Ishikawa (cell line): Measurements from ENCODE around the gene PREP.

Source experiments
- CEBPB ChIP-seq: IDR thresholded peaks from 2 replicates; pipeline ENCODE4 v1.6.1; 2012
- CREB1 ChIP-seq: IDR thresholded peaks from 2 replicates; pipeline ENCODE4 v1.6.1; 2012; ENCODE audit warnings: low read depth
- EGR1 ChIP-seq: IDR thresholded peaks from 2 replicates; pipeline ENCODE4 v1.6.1; 2012
- EP300 ChIP-seq: IDR thresholded peaks from 2 replicates; pipeline ENCODE4 v1.6.1; 2012; ENCODE audit warnings: borderline replicate concordance
- FOXM1 ChIP-seq: IDR thresholded peaks from 2 replicates; pipeline ENCODE4 v1.6.1; 2012; ENCODE audit warnings: low read depth, borderline replicate concordance
- NFIC ChIP-seq: IDR thresholded peaks from 2 replicates; pipeline ENCODE4 v1.6.1; 2012
- RAD21 ChIP-seq: IDR thresholded peaks from 2 replicates; pipeline ENCODE4 v1.6.1; 2012; ENCODE audit warnings: low read depth
- TAF1 ChIP-seq: IDR thresholded peaks from 2 replicates; pipeline ENCODE4 v1.6.1; 2012; ENCODE audit warnings: low read depth, mild to moderate bottlenecking
- TCF12 ChIP-seq: IDR thresholded peaks from 2 replicates; pipeline ENCODE4 v1.6.1; 2012; ENCODE audit warnings: low read depth
- TEAD4 ChIP-seq: IDR thresholded peaks from 2 replicates; pipeline ENCODE4 v1.6.1; 2012
- YY1 ChIP-seq: IDR thresholded peaks from 2 replicates; pipeline ENCODE4 v1.6.1; 2012; ENCODE audit warnings: low read depth
- ZBTB7A ChIP-seq: IDR thresholded peaks from 2 replicates; pipeline ENCODE4 v1.6.1; 2012; ENCODE audit warnings: low read depth
- TF ChIP-seq, protein P1 (sequence below): IDR thresholded peaks from 2 replicates; pipeline ENCODE4 v1.6.1; 2012
- TF ChIP-seq, protein P2 (sequence below): IDR thresholded peaks from 2 replicates; pipeline ENCODE4 v1.6.1; 2012; ENCODE audit warnings: low read depth, mild to moderate bottlenecking
- TF ChIP-seq, protein P3 (sequence below): IDR thresholded peaks from 2 replicates; pipeline ENCODE4 v1.6.1; 2012

The PREP gene

DNA sequence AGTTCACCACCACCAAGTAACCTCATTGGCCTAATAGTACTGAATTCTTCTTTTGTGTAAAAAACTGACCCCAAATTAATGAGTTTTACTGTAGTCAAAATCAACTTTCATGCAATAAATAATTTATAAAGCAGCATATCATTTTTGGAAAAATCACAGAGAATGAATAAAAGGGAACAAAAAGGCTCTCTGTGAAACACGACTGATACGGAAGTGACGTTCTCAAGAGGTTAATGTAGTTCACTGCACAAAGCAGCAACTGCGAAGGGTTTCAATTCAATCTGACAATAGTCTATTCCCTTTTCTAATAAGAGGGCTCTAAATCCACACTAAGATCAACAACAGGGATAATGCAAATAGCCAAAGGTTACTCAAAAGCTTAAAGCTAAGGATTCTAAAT, 70.3 kb downstream of the PREP start:
- TF ChIP-seq TCF12 (no peak), ZBTB7A (no peak), NFIC (no peak), CREB1 (no peak), CEBPB (no peak), TAF1 (no peak), TEAD4 (no peak), EP300 (no peak), FOXM1 (no peak), EGR1 (no peak), RAD21 (no peak), YY1 (no peak)
- TF ChIP-seq, protein P1, sequence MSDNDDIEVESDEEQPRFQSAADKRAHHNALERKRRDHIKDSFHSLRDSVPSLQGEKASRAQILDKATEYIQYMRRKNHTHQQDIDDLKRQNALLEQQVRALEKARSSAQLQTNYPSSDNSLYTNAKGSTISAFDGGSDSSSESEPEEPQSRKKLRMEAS, result no peak
- TF ChIP-seq, protein P2, sequence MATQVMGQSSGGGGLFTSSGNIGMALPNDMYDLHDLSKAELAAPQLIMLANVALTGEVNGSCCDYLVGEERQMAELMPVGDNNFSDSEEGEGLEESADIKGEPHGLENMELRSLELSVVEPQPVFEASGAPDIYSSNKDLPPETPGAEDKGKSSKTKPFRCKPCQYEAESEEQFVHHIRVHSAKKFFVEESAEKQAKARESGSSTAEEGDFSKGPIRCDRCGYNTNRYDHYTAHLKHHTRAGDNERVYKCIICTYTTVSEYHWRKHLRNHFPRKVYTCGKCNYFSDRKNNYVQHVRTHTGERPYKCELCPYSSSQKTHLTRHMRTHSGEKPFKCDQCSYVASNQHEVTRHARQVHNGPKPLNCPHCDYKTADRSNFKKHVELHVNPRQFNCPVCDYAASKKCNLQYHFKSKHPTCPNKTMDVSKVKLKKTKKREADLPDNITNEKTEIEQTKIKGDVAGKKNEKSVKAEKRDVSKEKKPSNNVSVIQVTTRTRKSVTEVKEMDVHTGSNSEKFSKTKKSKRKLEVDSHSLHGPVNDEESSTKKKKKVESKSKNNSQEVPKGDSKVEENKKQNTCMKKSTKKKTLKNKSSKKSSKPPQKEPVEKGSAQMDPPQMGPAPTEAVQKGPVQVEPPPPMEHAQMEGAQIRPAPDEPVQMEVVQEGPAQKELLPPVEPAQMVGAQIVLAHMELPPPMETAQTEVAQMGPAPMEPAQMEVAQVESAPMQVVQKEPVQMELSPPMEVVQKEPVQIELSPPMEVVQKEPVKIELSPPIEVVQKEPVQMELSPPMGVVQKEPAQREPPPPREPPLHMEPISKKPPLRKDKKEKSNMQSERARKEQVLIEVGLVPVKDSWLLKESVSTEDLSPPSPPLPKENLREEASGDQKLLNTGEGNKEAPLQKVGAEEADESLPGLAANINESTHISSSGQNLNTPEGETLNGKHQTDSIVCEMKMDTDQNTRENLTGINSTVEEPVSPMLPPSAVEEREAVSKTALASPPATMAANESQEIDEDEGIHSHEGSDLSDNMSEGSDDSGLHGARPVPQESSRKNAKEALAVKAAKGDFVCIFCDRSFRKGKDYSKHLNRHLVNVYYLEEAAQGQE, result no peak
- TF ChIP-seq, protein P3, sequence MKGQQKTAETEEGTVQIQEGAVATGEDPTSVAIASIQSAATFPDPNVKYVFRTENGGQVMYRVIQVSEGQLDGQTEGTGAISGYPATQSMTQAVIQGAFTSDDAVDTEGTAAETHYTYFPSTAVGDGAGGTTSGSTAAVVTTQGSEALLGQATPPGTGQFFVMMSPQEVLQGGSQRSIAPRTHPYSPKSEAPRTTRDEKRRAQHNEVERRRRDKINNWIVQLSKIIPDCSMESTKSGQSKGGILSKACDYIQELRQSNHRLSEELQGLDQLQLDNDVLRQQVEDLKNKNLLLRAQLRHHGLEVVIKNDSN, result no peak

DNA sequence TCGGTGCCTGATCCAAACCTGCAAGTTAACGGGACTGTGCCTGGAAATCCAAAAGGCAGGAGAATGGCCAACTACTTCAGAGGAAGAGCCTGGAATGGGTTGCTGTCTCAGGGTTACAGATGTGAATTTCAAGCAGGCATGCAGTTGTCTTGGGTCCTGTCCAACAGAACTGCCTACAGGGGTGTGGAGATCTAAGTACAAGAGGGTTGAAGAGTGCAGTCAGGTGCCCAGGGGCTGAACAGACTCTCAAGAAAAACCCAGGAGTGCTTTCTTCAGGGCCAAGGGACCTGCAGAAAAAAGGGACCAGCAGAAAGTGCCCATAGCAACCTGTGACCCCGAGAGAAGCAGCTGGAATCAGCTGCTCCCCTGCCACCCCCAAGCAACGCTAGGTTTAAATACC, 71.0 kb downstream of the PREP start:
- TF ChIP-seq EGR1 (no peak), ZBTB7A (no peak)

DNA sequence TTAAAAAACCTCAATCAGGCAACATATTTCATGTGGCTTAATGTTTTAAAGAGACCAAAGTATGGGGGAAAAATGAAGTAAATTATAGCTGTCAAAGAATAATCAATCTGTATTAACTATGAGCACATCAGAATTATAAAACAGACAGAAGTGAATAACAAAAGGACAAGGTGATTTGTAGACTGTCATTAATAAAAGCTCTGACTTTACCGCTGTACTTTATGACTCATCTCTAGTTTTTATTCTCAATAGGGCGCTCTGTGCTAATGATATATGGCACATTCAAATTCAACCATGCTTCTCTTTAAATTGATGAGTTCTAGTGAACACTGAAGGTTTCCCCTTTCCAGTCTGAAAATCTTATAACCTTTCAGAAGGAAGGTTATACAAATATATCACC, 72.0 kb downstream of the PREP start:
- no peak for TF ChIP-seq YY1
- no peak for TF ChIP-seq FOXM1
- no peak for TF ChIP-seq EP300
- TF ChIP-seq, protein P1, result no peak
- no peak for TF ChIP-seq TEAD4
- TF ChIP-seq TCF12, result no peak
- no peak for TF ChIP-seq RAD21
- TF ChIP-seq, protein P3, result no peak
- no peak for TF ChIP-seq TAF1
- no peak for TF ChIP-seq NFIC
- TF ChIP-seq CEBPB, result no peak
- TF ChIP-seq EGR1, result no peak

DNA sequence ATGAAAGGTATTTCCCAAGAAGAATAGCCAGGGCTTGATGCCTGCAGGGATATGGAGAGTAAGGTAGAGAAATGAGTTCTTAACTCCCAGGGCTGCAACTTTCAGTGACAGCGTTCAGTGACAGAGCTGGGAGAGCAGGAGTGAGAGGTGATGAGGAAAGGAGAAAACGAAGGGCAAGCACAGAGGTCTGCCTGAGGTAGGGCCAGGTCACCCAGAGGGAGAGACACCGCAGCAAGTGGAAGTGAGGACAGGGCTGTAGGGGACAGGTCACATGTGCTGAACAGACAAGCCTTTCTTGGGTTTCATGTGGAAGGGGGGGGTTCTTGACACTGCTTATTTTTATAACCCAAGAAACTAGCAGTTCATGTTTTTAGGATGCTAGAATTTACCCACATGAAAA, 72.5 kb downstream of the PREP start:
- TF ChIP-seq, protein P2, result no peak
- no peak for TF ChIP-seq CEBPB

DNA sequence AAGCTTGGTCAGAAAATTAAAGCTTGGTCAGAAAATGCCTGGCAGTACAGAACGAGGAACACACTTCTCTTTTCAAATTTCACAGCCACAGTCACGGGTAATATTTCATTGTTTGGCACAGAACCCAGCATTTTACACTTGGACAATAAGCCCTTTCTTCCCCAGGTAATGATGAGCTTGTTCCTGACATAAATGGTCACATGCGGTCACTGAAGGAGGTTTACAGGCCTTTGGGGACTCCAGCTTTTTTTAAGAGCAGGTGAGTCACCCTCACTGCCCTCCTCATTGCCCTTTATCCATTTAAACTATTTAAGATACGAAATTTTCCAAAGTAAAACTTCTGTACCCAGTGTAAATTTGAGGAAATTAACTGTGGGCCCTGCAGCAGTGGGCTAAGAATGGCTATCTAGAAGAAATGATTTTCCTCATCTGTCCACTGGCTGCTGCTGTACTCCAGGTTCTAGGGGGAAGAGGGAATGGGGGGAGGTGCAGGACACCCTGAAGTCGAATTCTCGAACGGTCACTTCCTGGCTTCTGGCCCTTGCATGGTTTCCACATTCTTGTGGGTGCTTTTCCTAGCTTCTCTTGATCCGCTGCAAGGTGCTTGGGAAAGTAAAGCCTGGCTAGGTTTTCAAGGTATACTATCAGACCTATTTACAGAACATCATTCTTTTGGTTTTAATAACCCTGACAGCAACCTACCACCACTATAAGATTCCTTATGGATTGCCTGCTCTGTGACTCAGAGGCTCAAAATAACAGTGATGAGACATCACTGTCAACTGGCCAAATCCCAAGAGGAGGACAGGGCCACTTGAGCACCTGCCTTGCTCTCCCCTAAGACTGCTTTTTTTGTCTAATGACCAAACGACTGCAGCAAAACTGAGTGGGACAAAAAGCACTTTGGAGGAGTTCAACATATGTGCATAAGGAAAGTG, 75.8 kb downstream of the PREP start:
- TF ChIP-seq, protein P3, result peak; percentile 44; the same call in 1 of the 2 replicates
- TF ChIP-seq, protein P1, result peak; percentile 15; the same call in 1 of the 2 replicates
- TF ChIP-seq TCF12, result no peak; the same call in 1 of the 2 replicates
- TF ChIP-seq CEBPB, result peak; percentile 15; the same call in 1 of the 2 replicates
- no peak for TF ChIP-seq TAF1
- TF ChIP-seq EP300, result peak; percentile 52; the same call in 1 of the 2 replicates
- TF ChIP-seq NFIC, result peak; percentile 65; the same call in 1 of the 2 replicates
- peak; percentile 67; the same call in 1 of the 2 replicates for TF ChIP-seq FOXM1
- TF ChIP-seq TEAD4, result no peak
